HepG2 (cell line): ENCODE data around the gene RASA4B. TPM values are rescaled to one million over a fixed set of nuclear protein-coding genes. Genes with fewer than 3 reads are reported as not detected.

Experiments used
- ATF4 ChIP-seq, 2 experiments: fragments of 450-650 bp in 1 of 2; sonication (generic) in 1 of 2; formaldehyde crosslinking; IDR thresholded peaks; 2 replicates each; pipeline versions ENCODE4 v1.5.0 to v1.8.0; 2020 to 2022; ENCODE audit warnings: mild to moderate bottlenecking in 1 of 2, missing genetic modification reagents in 1 of 2
- E2F5 ChIP-seq: sonication (generic); formaldehyde crosslinking; conservative IDR thresholded peaks from 2 replicates; pipeline ENCODE4 v1.4.0; 2020; ENCODE audit warnings: missing genetic modification reagents
- ESRRA ChIP-seq: sonication (generic); formaldehyde crosslinking; IDR thresholded peaks from 2 replicates; pipeline ENCODE4 v1.5.1; 2020; ENCODE audit warnings: mild to moderate bottlenecking, low read depth, missing genetic modification reagents
- FOSL2 ChIP-seq: sonication (generic); formaldehyde crosslinking; IDR thresholded peaks from 2 replicates; pipeline ENCODE4 v1.4.0; 2020; ENCODE audit warnings: missing genetic modification reagents
- HCFC1 ChIP-seq: fragments of 150-350 bp; IDR thresholded peaks from 2 replicates; pipeline ENCODE4 v1.6.1; 2014; ENCODE audit warnings: low read depth, low read length
- RBM22 ChIP-seq: fragments of 200-400 bp; formaldehyde crosslinking; optimal IDR thresholded peaks from 2 replicates; pipeline ENCODE3; 2017; ENCODE audit warnings: mild to moderate bottlenecking, low read length, moderate library complexity
- RBM39 ChIP-seq: fragments of 200-400 bp; formaldehyde crosslinking; IDR thresholded peaks from one replicate; pipeline ENCODE4 v1.6.1; 2018; ENCODE audit warnings: antibody characterized with exemption, mild to moderate bottlenecking, low read depth, low read length; ENCODE audit not compliant: poor library complexity, severe bottlenecking
- RCOR2 ChIP-seq: IDR thresholded peaks from 2 replicates; pipeline ENCODE4 v1.6.1; 2016; ENCODE audit warnings: missing biosample characterization, missing genetic modification reagents
- RFXAP ChIP-seq: sonication (generic); formaldehyde crosslinking; IDR thresholded peaks from 2 replicates; pipeline ENCODE4 v1.4.0; 2020; ENCODE audit warnings: missing genetic modification reagents, borderline replicate concordance
- SAP130 ChIP-seq: IDR thresholded peaks from 2 replicates; pipeline ENCODE4 v1.6.1; 2016; ENCODE audit warnings: low read depth
- SP5 ChIP-seq: IDR thresholded peaks from 2 replicates; pipeline ENCODE4 v1.6.1; 2016; ENCODE audit warnings: low read depth, borderline replicate concordance
- ZBTB3 ChIP-seq: sonication (generic); formaldehyde crosslinking; IDR thresholded peaks from 2 replicates; pipeline ENCODE4 v1.4.0; 2020; ENCODE audit warnings: low read depth, mild to moderate bottlenecking, moderate library complexity, missing genetic modification reagents, borderline replicate concordance
- ZFY ChIP-seq: sonication (generic); formaldehyde crosslinking; IDR thresholded peaks from 2 replicates; pipeline ENCODE4 v1.4.0; 2020; ENCODE audit warnings: missing genetic modification reagents
- ZNF12 ChIP-seq: sonication (generic); formaldehyde crosslinking; IDR thresholded peaks from 2 replicates; pipeline ENCODE4 v1.5.0; 2020; ENCODE audit warnings: missing genetic modification reagents
- ZNF124 ChIP-seq: sonication (generic); formaldehyde crosslinking; IDR thresholded peaks from 2 replicates; pipeline ENCODE4 v1.4.0; 2020; ENCODE audit warnings: missing genetic modification reagents
- ZNF234 ChIP-seq: sonication (generic); formaldehyde crosslinking; conservative IDR thresholded peaks from 2 replicates; pipeline ENCODE4 v1.5.1; 2020; ENCODE audit warnings: mild to moderate bottlenecking, missing genetic modification reagents
- ZNF264 ChIP-seq: sonication (generic); formaldehyde crosslinking; IDR thresholded peaks from 2 replicates; pipeline ENCODE4 v1.4.0; 2020; ENCODE audit warnings: missing genetic modification reagents
- ZNF556 ChIP-seq: sonication (generic); formaldehyde crosslinking; IDR thresholded peaks from 2 replicates; pipeline ENCODE4 v1.4.0; 2020; ENCODE audit warnings: mild to moderate bottlenecking, missing genetic modification reagents, borderline replicate concordance
- ZNF562 ChIP-seq: sonication (generic); formaldehyde crosslinking; IDR thresholded peaks from 2 replicates; pipeline ENCODE4 v1.8.0; 2022; ENCODE audit warnings: missing genetic modification reagents, borderline replicate concordance
- ZNF572 ChIP-seq: sonication (generic); formaldehyde crosslinking; IDR thresholded peaks from 2 replicates; pipeline ENCODE4 v1.5.1; 2020; ENCODE audit warnings: mild to moderate bottlenecking, missing genetic modification reagents
- ZNF672 ChIP-seq: sonication (generic); formaldehyde crosslinking; IDR thresholded peaks from 2 replicates; pipeline ENCODE4 v1.8.1; 2022; ENCODE audit warnings: missing genetic modification reagents
- polyA plus RNA-seq, 8 experiments: library from polyadenylated mRNA; depleted of rRNA in 3 of 8; stranded (reverse) in 7 of 8; unstranded in 1 of 8; fragments of >200 nt; fragmentation: Illumina TruSeq in 4 of 8; extraction: Trizol in 4 of 8; gene quantifications; 2 replicates each; pipeline versions ENCODE4 v1.2.1 to v1.2.3, GENCODE V29; 2011 to 2016; ENCODE audit warnings: low read depth in 4 of 8, missing spikeins in 1 of 8, mixed read lengths in 1 of 8; ENCODE audit not compliant: insufficient read depth in 1 of 8
- total RNA-seq, 5 experiments: library from RNA; depleted of rRNA; stranded (reverse); fragments of >200 nt; fragmentation: Illumina TruSeq; extraction: Trizol; gene quantifications; 2 replicates each; pipeline ENCODE4 v1.2.3, GENCODE V29; 2016; ENCODE audit warnings: low read depth in 1 of 5
- TF ChIP-seq, protein P1 (sequence below): sonication (generic); formaldehyde crosslinking; IDR thresholded peaks from 2 replicates; pipeline ENCODE4 v1.8.0; 2022; ENCODE audit warnings: mild to moderate bottlenecking, missing genetic modification reagents

RASA4B gene
- total and polyA plus RNA-seq, 2 of the 13 experiments (the other 11 are each of a cell fraction or from before 2014, with no cell fraction given), result 0.82 to 1.3 TPM

DNA sequence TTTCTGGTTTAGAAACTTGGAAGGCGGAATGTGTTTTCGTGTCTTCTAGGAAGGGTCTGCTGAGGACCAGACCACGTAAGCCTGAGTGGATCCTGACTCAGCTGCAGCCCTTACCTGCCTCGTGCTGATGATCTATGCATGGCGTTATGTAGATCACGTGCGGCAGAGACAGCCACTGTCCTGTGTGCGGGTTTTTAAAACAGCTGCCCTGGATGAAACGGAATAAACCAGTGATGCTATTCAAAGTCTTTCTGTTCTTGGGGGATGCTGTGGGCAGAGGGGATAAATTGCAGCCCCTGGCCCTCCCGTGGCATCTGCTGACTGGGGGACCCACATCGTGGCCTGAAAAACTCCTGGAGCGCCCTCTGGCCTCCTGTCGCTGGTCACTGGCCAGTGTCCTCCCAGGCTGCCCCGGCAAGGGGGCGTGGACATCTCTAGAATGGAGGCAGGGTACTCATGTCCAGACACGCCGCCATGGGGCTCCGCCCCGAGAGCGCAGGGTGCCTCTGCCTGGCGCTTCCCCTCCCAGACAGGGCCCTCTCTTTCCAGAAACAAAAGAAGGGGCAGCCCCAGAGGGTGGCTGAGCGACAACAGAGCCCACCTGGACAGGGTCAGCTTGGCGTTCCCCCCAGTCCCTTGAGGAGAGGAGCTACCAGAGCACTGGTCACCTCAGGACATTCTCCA, 66.1 kb downstream of the RASA4B start (continued):
- 0 out of 2 replicates have a peak, but pooled peaks have one; percentile 47 for TF ChIP-seq RFXAP (CRISPR knock-in tag)
- TF ChIP-seq E2F5 (CRISPR knock-in tag), result no peak
- TF ChIP-seq SAP130, result peak; percentile 76
- TF ChIP-seq ZNF562 (CRISPR knock-in tag), result no peak
- no peak for TF ChIP-seq ATF4 (CRISPR knock-in tag; IDR thresholded peaks at IDR 0.05)
- TF ChIP-seq ZNF234 (CRISPR knock-in tag), result no peak
- TF ChIP-seq ZNF556 (CRISPR knock-in tag), result 0 out of 2 replicates have a peak, but pooled peaks have one; percentile 11
- TF ChIP-seq ZBTB3 (CRISPR knock-in tag), result no peak
- TF ChIP-seq ESRRA, result no peak
- TF ChIP-seq, protein P1, sequence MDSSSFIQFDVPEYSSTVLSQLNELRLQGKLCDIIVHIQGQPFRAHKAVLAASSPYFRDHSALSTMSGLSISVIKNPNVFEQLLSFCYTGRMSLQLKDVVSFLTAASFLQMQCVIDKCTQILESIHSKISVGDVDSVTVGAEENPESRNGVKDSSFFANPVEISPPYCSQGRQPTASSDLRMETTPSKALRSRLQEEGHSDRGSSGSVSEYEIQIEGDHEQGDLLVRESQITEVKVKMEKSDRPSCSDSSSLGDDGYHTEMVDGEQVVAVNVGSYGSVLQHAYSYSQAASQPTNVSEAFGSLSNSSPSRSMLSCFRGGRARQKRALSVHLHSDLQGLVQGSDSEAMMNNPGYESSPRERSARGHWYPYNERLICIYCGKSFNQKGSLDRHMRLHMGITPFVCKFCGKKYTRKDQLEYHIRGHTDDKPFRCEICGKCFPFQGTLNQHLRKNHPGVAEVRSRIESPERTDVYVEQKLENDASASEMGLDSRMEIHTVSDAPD (CRISPR knock-in tag), result no peak
- peak; percentile 61 for TF ChIP-seq SP5 (CRISPR knock-in tag)
- no peak for TF ChIP-seq ZNF672 (CRISPR knock-in tag)
- TF ChIP-seq ZNF264 (CRISPR knock-in tag), result 0 out of 2 replicates have a peak, but pooled peaks have one; percentile 21
- peak; percentile 44 for TF ChIP-seq RBM39
- no peak for TF ChIP-seq RBM22
- TF ChIP-seq FOSL2, result 0 out of 2 replicates have a peak, but pooled peaks have one; percentile 23
- no peak for TF ChIP-seq RCOR2 (CRISPR knock-in tag)
- no peak for TF ChIP-seq HCFC1
- TF ChIP-seq ZNF12 (CRISPR knock-in tag), result no peak
- 0 out of 2 replicates have a peak, but pooled peaks have one; percentile 47 for TF ChIP-seq ZNF124 (CRISPR knock-in tag)
- TF ChIP-seq ZNF572 (CRISPR knock-in tag), result 0 out of 2 replicates have a peak, but pooled peaks have one; percentile 53
- TF ChIP-seq ZFY (CRISPR knock-in tag), result peak; percentile 40; the same call in 1 of the 2 replicates
